MCF 10A (cell line): ENCODE results near the gene RPL27A. TPM values are rescaled to one million over a fixed set of nuclear protein-coding genes. Genes with fewer than 3 reads are reported as not detected.

ENCODE experiments used
- BruUV-seq: library from RNA; stranded (reverse); fragments of 400-500 nt; replicated peaks from 2 replicates; lab custom pipeline; 2021; lab: Mats Ljungman, UMichigan
- CTCF ChIA-PET: fragments of 300-600 bp; sonication (Branson Sonifier 250); formaldehyde crosslinking; extraction: SDS; loops from one replicate; lab custom pipeline; 2021; ENCODE audit warnings: antibody characterized with exemption, inconsistent platforms; lab: Yijun Ruan, JAX
- POLR2A ChIA-PET: fragments of 300-600, 350-650 bp; sonication (Branson Sonifier 250); formaldehyde crosslinking; extraction: SDS; loops from one replicate; lab custom pipeline; 2020; ENCODE audit warnings: antibody characterized with exemption, inconsistent platforms; lab: Yijun Ruan, JAX
- DNase-seq: peaks from one replicate; pipeline ENCODE4 v3.0.0-alpha.2; 2018; ENCODE audit not compliant: unreplicated experiment
- H3K27ac Mint-ChIP-seq: one replicate; pipeline ENCODE4 v1.8.0; 2022; ENCODE audit warnings: mild to moderate bottlenecking, low read depth, mixed read lengths; ENCODE audit not compliant: unreplicated experiment
- H3K27me3 Mint-ChIP-seq: one replicate; pipeline ENCODE4 v1.8.0; 2022; ENCODE audit warnings: mixed read lengths; ENCODE audit not compliant: insufficient read depth, unreplicated experiment
- H3K36me3 Mint-ChIP-seq: one replicate; pipeline ENCODE4 v1.8.0; 2022; ENCODE audit warnings: mild to moderate bottlenecking, moderate library complexity, mixed read lengths; ENCODE audit not compliant: insufficient read depth, unreplicated experiment
- H3K4me1 Mint-ChIP-seq: one replicate; pipeline ENCODE4 v1.8.0; 2022; ENCODE audit warnings: mixed read lengths; ENCODE audit not compliant: insufficient read depth, unreplicated experiment
- H3K4me3 Mint-ChIP-seq: one replicate; pipeline ENCODE4 v1.8.0; 2022; ENCODE audit warnings: mild to moderate bottlenecking, moderate library complexity, mixed read lengths; ENCODE audit not compliant: unreplicated experiment
- H3K9me3 Mint-ChIP-seq: one replicate; pipeline ENCODE4 v1.8.0; 2022; ENCODE audit warnings: mixed read lengths; ENCODE audit not compliant: unreplicated experiment
- intact Hi-C: fragments of 100-400 bp; cut with micrococcal nuclease; formaldehyde crosslinking; loops from 2 replicates; pipeline ENCODE4 v1.14.1; 2022
- total RNA-seq: library from RNA; stranded (reverse); gene quantifications from 2 replicates; pipeline ENCODE4 v1.2.3, GENCODE V29; 2022
- TF ChIP-seq, protein P1 (sequence below): fragments of 200-600 bp; IDR thresholded peaks from one replicate; pipeline ENCODE4 v1.8.0; 2022; ENCODE audit warnings: antibody characterized with exemption, mild to moderate bottlenecking; ENCODE audit not compliant: unreplicated experiment

Gene RPL27A
- total RNA-seq, 1 experiment from 2014 or later = 1,377 TPM

GRCh38 chr11:8699903-8700302, 17.3 kb downstream of the RPL27A start:
- intact Hi-C loops = no loop called here
- TF ChIP-seq, protein P1, sequence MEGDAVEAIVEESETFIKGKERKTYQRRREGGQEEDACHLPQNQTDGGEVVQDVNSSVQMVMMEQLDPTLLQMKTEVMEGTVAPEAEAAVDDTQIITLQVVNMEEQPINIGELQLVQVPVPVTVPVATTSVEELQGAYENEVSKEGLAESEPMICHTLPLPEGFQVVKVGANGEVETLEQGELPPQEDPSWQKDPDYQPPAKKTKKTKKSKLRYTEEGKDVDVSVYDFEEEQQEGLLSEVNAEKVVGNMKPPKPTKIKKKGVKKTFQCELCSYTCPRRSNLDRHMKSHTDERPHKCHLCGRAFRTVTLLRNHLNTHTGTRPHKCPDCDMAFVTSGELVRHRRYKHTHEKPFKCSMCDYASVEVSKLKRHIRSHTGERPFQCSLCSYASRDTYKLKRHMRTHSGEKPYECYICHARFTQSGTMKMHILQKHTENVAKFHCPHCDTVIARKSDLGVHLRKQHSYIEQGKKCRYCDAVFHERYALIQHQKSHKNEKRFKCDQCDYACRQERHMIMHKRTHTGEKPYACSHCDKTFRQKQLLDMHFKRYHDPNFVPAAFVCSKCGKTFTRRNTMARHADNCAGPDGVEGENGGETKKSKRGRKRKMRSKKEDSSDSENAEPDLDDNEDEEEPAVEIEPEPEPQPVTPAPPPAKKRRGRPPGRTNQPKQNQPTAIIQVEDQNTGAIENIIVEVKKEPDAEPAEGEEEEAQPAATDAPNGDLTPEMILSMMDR = no peak
- no TSS peak for BruUV-seq
- Mint-ChIP-seq H3K36me3 (peaks cover 47% of the 10 kb centered on the region), H3K27me3 (no peaks in the 10 kb centered on the region), H3K9me3 (no peaks in the 10 kb centered on the region), H3K4me1 (no peaks in the 10 kb centered on the region), H3K27ac (no peak overlapping the region), H3K4me3 (no peak overlapping the region)
- CTCF ChIA-PET = interaction anchor here (0.6 to 1.1 kb wide), 4 partner anchors 58 to 480 kb away, joined by 3 read pairs; no protein-coding TSS in a partner anchor
- DNase-seq = no peak
- POLR2A ChIA-PET = interaction anchor here (0.6 to 1.6 kb wide), 3 partner anchors 11 to 883 kb away, joined by 3 to 6 read pairs (median 3); no protein-coding TSS in a partner anchor

DNA sequence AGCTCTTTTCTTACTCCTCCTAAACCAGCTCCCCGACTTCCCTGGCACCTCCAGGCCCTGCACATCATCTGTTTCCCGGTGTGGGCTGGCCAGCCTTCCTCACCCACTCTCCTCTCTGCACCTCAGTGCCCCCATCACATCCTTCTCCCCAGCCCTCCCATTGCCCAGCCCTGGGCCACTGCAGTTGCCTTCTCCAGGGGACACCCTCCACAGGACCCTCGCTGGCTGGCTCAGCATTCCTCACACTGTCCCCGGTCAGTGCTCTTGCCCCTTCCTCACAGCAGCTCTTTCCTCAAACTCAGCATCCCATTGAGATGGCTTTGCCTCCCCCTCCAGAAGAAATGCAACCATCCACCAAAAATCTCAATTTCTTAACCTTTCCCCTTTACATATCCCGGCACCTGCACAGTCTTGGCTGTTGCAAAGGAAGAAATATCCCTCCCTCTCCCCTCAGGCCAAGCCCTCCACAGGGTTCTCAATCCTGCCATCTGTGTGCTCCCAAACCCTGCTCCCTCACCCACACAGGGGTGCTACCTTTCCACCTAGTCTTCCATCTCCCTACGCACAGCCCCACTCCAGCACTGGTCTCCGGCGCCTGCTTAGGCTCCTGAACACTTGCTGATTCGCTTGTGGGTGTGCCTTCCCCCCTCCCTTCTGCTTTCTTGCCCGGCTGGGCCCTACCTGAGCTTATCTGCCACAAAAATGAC, 19.5 kb downstream of the RPL27A start:
- intact Hi-C loops = no loop called here
- Mint-ChIP-seq H3K9me3 (peaks cover 5% of the 10 kb centered on the region), H3K4me1 (no peaks in the 10 kb centered on the region), H3K36me3 (peaks cover 25% of the 10 kb centered on the region), H3K27me3 (no peaks in the 10 kb centered on the region), H3K4me3 (no peak overlapping the region), H3K27ac (no peak overlapping the region)
- ChIA-PET POLR2A (no interaction called here), CTCF (interaction anchor here (0.5 kb wide), 1 partner anchor 247 kb away, joined by 4 read pairs; no protein-coding TSS in a partner anchor)
- DNase-seq = no peak
- no TSS peak for BruUV-seq
- TF ChIP-seq, protein P1 = no peak

- Mint-ChIP-seq H3K9me3 (peaks cover 5% of the 10 kb centered on the region), H3K27ac (no peak overlapping the region), H3K36me3 (peaks cover 20% of the 10 kb centered on the region), H3K27me3 (no peaks in the 10 kb centered on the region), H3K4me3 (no peak overlapping the region), H3K4me1 (no peaks in the 10 kb centered on the region)
- intact Hi-C loops = no loop called here
- BruUV-seq = no TSS peak
- CTCF ChIA-PET = no interaction called here
- DNase-seq = no peak
- POLR2A ChIA-PET = no interaction called here
- TF ChIP-seq, protein P1 = no peak
These were observed 20.0 kb downstream of the RPL27A start for GRCh38 chr11:8702598-8702915.

DNA sequence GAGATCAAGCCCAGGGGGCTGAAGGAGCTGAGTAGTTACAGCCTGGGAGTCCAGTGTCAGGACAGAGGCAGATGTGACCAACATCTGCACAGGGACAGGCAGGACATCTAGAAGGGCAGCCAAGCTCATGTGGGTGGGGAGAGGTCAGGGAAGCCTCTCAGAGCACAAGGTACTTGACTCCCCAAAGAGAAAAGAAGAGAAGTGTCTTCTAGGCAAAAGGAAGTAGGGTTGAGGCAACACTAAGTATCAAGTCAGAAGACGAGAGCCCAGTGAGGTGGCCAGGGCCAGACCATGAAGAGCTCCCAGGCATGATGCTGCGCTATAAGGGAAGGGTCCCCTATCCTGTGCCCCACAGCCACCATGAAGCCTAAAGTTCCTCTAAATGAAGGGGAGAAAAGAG, 21.5 kb downstream of the RPL27A start:
- DNase-seq = no peak
- intact Hi-C loops = no loop called here
- POLR2A ChIA-PET = no interaction called here

More for the DNA sequence above, 21.5 kb downstream of the RPL27A start:
- TF ChIP-seq, protein P1 = no peak
- H3K9me3 Mint-ChIP-seq = peaks cover 5% of the 10 kb centered on the region
- H3K4me1 Mint-ChIP-seq = no peaks in the 10 kb centered on the region
- peaks cover 18% of the 10 kb centered on the region for H3K36me3 Mint-ChIP-seq
- H3K27ac Mint-ChIP-seq = peak overlapping the region; percentile 57
- no TSS peak for BruUV-seq
- no peak overlapping the region for H3K4me3 Mint-ChIP-seq
- H3K27me3 Mint-ChIP-seq = no peaks in the 10 kb centered on the region
- CTCF ChIA-PET = no interaction called here
